Activated naive CD8-positive, alpha-beta T cell treated with anti-CD3 and anti-CD28 coated beads, Interleukin-2, amount 50 U/mL, for 16 hours (primary cell): Measurements from ENCODE around the gene RTP5.
A peak's percentile ranks its signal among the peaks of the same experiment; 100 is the strongest.
"Not testable (repeated sequence)": the region's sequence is repeated elsewhere in the genome, so short reads cannot be mapped to it uniquely, and the experiment has no call there.

ENCODE experiments used
- DNase-seq: peaks from one replicate; pipeline ENCODE4 v3.0.0-alpha.2; 2020; ENCODE audit warnings: low read depth, low spot score

The RTP5 gene

GRCh38 chr2:241870611-241871537 is 1.3 kb downstream of the RTP5 start:
- DNase-seq, result no peak

GRCh38 chr2:241871538-241872312 is 2.2 kb downstream of the RTP5 start:
- no peak for DNase-seq

- DNase-seq, result no peak
Measured at GRCh38 chr2:241872313-241872642, 2.7 kb downstream of the RTP5 start.

GRCh38 chr2:241873081-241873802 is 3.7 kb downstream of the RTP5 start:
- DNase-seq, result no peak

GRCh38 chr2:241873803-241874110 is 4.2 kb downstream of the RTP5 start:
- no peak for DNase-seq

GRCh38 chr2:241874277-241874925 is 4.9 kb downstream of the RTP5 start:
- DNase-seq, result no peak

DNA sequence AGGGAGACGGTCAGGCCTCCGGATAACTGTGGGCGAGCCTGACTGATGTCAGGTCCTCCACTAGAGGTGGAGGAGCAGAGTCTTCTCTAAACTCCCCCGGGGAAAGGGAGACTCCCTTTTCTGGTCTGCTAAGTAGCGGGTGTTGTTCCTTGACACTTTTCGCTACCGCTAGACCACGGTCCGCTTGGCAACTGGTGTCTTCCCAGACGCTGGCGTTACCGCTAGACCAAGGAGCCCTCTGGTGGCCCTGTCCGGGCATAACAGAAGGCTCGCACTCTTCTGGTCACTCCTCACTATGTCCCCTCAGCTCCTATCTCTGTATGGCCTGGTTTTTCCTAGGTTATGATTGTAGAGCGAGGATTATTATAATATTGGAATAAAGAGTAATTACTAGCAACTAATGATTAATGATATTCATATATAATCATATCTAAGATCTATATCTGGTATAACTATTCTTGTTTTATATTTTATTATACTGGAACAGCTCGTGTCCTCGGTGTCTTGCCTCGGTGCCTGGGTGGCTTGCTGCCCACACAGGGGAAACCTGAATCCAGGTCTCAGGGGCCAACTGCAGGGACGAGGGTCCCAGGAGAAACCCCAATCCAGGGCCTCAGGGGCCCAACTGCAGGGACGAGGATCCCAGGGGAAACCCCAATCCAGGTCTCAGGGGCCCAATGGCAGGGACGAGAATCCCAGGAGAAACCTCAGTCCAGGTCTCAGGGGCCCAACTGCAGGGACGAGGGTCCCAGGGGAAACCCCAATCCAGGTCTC is 6.4 kb downstream of the RTP5 start:
- not testable (repeated sequence) for DNase-seq

DNA sequence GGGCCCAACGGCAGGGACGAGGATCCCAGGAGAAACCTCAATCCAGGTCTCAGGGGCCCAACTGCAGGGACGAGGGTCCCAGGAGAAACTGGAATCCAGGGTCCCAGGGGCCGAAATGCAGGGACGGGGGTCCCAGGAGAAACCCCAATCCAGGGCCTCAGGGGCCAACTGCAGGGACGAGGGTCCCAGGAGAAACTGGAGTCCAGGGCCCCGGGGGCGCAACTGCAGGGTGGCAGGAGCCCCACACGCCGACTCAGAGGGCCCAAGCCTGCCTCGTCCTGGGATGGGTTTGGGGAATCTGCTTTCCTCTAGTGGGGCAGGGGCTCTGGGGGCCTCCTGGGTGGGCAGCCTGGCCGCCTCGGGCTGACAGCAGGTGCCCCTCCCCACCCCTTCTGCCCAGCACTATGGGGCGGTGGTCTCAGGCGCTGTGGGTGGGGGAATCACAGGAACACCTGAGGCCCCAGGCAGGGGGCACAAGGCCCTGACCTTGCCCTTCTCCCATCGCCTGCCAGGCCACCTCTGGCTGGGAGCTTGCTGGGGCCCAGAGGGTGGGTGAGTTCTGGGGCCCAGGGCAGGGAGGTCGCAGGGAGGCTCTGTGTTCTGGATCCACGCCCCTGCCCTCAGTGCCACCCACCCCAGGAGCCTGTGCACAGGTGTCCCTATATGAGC is 7.1 kb downstream of the RTP5 start:
- no peak for DNase-seq

DNA sequence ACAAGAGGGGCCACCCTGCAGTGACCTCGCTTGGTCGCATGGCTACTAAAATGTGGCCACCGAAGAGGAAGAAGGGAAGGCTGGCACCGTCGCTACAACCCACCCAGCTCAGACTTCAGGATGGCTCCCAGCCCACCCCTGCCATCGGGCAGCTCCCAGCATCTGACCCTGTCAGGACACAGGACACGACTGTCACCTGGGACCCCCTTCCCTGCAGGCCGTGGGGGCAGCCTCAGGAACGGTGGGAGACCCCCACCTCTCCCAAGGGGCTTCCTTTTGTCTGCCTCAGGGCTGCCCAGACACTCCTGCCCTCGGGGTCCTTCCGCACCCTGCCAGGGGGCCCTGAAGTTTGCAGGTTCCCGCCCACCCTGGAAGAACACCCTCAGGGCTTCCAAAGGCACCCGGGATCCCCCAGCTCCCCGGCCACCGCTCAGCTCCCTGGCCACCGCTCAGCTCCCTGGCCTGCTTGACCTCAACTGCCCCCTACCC is 7.7 kb downstream of the RTP5 start:
- DNase-seq, result no peak

DNA sequence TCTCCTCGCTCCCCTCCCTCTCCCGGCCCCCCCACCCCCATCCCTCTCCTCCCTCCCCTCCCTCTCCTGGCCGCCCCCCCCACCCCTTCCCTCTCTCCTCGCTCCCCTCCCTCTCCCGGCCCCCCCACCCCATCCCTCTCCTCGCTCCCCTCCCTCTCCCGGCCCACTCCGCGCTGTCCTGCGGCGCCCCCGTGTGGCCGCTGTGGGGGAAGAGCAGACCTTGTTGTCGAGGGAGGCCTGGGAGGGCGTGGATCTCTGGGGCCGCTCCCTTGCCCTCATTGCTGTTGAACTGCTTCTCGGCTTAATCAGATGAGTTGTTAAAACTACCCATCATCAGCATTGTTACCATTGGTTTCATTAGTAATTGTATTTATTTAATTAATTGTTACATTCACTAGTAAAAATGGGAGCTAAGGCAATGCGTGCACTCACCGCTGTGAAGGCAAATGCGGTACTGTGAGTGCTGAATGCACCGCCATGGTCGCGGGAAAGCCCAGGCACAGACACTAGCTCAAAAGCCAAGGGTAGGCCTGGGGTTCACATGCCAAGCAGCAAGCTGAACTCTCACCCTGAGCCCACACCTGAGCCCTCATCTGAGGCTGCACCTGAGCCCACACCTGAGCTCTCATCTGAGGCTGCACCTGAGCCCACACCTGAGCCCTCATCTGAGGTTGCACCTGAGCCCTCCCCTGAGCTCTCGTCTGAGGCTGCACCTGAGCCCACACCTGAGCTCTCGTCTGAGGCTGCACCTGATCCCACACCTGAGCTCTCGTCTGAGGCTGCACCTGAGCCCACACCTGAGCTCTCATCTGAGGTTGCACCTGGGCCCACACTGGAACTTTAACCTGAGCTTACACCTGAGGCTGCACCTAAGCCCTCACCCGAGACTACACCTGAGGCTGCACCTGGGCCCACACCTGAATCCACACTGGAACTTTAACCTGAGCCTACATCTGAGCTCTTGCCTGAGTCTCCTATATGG is 8.8 kb downstream of the RTP5 start:
- DNase-seq, result peak; percentile 41

- no peak for DNase-seq
Measured at GRCh38 chr2:241879326-241879725, 9.8 kb downstream of the RTP5 start.

DNA sequence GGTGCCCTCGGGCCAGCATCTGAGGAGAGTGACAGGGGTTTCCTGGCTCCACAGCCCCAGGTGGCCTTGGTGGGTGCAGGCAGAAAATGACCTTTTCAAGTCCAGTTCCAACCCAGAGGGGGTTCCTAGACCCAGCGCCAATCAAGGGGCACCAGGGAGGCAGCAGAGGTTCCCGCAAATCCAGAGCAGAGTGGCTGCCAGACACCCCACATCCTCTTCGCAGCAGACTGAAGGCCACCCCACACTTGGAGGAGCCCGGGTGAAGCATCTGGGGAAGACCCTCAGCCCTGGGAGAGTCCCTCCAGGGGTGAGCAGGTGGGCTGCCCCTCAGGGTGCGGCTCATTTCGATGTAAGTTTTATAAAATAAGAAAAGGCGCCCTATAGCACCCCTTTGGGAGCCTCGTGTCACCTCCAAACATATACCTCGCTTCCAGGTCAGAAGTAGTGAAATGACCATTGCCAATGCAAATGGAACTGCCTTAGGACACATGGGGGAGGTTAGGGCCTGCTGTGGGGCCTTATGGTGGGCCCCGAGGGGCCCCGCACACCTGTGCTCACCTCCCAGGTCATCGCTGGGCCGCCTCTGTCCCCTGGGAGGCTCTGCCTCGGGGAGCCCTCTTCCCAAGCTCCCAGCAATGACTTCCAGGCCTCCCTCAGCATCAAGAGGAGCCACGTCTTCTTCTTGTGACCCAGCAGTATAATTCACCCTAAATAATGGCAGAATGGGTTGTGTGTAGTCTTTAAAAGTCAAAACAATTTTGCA is 11.0 kb downstream of the RTP5 start:
- DNase-seq, result no peak

DNA sequence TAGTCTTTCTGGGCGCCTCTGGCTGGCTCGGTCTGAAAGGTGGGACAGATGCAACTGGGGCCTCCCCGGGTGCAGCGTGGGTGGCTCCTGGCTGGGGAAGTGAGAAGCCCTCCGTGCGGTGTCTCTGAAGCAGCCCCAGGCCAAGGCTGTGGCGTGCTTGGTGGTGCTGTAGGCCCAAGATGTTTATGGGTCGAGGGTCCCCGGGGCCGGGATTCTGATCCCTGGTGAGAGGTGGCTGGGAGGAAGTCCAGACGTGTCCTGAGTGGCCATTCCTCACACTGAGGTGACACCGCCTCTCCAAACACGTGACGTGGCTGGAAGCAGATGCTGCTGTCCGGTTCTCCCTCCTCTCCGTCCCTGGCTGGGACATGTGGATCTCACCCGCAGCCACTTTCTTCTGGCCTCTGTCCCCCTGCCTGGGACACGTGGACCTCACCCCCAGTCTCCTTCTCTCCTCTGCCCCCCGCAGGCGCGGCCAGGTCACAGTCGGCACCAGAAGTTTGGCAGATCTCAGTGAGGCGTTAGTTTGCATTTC is 12.6 kb downstream of the RTP5 start:
- peak; percentile 74 for DNase-seq

- no peak for DNase-seq
Measured at GRCh38 chr2:241884951-241885290, 15.4 kb downstream of the RTP5 start.

DNA sequence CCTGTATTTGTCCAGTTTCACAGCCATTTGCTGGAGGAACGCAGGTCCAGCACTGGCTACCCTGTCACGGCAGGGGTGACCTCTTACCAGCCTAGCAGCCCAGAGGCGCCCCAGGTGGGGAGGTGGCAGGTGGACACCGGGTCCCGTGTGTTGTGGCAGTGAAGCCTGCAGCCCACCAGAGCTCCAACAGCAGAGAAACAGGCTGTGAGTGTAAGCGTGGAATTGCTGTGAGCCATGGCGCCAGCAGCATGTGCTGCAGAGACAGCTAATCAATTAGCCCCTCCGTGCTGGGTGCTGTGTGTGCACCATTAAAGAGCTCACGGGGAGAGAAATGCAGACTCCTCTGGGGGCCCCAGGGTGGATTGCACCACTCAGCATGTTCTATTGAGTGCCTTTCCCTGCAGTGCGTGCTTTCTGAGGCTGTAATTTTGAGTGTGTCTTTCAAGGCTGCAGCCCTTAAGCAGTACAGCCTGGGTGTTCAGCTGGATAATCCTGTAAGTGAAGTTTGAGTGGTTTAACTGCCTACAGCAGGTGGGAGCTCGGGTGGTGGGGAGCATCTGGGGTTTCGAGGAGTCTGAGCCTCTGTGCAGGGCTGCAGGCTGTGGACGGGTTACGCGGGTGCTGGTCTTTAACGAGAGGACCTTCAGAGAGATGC is 15.9 kb downstream of the RTP5 start:
- no peak for DNase-seq

GRCh38 chr2:241885946-241886643 is 16.6 kb downstream of the RTP5 start:
- DNase-seq, result no peak

DNA sequence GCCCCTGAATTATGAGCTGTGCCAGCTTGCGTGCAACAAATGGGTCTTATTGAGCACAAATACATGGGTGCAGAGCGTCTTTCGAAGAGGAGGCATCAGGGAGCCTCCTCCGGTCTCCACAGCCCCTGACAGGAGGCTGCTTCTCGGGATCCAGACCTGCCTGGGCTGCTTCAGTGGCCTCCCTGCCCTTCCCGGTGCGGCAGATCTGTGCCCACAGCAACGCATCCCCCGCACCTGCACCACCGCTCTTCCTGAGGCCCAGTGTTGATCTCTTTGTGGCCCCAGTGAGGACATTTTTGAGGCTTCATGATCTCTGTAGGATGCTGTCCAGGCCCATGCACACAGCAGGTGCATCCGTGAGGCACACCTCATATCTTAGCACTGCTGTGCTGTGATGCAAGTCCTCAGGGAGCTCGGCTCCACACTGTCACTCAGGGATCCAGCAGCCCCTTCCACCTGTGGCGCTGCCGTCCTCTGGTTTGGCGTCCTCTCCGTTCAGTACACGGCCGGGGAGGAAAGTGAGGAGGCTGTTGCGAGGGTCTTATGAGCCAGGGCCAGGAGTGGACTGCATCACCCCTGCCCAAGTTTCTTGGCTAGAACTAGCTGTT is 17.4 kb downstream of the RTP5 start:
- no peak for DNase-seq
